Measurements from ENCODE around the gene FAM53A. TPM values are rescaled to one million over a fixed set of nuclear protein-coding genes. Genes with fewer than 3 reads are reported as not detected.

Gene FAM53A
- total and polyA plus RNA-seq, 4 donors, result 0.44 to 2.2 (median 0.97) TPM

GRCh38 chr4:1635464-1635863 is 48.6 kb downstream of the FAM53A start:
- no peaks in the 10 kb centered on the region for H3K4me1 ChIP-seq (ENCODE audit: control insufficient read depth in 4 of 4, insufficient read depth in 4 of 4, low read length in 3 of 4)
- 89% methylated on average over 7 of the region's 7 CpGs for WGBS
- no peaks in the 10 kb centered on the region for H3K27me3 ChIP-seq (ENCODE audit: control insufficient read depth in 4 of 4, insufficient read depth in 4 of 4, low read length in 3 of 4)
- H3K9me3 ChIP-seq (ENCODE audit: control insufficient read depth in 4 of 4, low read length in 3 of 4), result no peaks in the 10 kb centered on the region
- DNase-seq (ENCODE audit: low spot score), result no peak
- no peak overlapping the region for H3K27ac ChIP-seq (ENCODE audit: low read depth in 1 of 2, low read length in 2 of 2)
- H3K4me3 ChIP-seq (ENCODE audit: low read depth in 1 of 3, low read length in 3 of 3), result no peak overlapping the region
- H3K36me3 ChIP-seq (ENCODE audit: control insufficient read depth in 4 of 4, insufficient read depth in 3 of 4, low read depth in 1 of 4, low read length in 3 of 4), result no peaks in the 10 kb centered on the region
- TF ChIP-seq FOXA2 (IDR thresholded peaks at IDR 0.05), result no peak
- no peak for TF ChIP-seq NR2F2 (IDR thresholded peaks at IDR 0.05)
- TF ChIP-seq RAD21 (IDR thresholded peaks at IDR 0.05), result no peak
- TF ChIP-seq, protein P1, sequence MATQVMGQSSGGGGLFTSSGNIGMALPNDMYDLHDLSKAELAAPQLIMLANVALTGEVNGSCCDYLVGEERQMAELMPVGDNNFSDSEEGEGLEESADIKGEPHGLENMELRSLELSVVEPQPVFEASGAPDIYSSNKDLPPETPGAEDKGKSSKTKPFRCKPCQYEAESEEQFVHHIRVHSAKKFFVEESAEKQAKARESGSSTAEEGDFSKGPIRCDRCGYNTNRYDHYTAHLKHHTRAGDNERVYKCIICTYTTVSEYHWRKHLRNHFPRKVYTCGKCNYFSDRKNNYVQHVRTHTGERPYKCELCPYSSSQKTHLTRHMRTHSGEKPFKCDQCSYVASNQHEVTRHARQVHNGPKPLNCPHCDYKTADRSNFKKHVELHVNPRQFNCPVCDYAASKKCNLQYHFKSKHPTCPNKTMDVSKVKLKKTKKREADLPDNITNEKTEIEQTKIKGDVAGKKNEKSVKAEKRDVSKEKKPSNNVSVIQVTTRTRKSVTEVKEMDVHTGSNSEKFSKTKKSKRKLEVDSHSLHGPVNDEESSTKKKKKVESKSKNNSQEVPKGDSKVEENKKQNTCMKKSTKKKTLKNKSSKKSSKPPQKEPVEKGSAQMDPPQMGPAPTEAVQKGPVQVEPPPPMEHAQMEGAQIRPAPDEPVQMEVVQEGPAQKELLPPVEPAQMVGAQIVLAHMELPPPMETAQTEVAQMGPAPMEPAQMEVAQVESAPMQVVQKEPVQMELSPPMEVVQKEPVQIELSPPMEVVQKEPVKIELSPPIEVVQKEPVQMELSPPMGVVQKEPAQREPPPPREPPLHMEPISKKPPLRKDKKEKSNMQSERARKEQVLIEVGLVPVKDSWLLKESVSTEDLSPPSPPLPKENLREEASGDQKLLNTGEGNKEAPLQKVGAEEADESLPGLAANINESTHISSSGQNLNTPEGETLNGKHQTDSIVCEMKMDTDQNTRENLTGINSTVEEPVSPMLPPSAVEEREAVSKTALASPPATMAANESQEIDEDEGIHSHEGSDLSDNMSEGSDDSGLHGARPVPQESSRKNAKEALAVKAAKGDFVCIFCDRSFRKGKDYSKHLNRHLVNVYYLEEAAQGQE (IDR thresholded peaks at IDR 0.05), result no peak
- TF ChIP-seq HNF4A (conservative IDR thresholded peaks at IDR 0.05), result no peak
- TF ChIP-seq ATF3 (IDR thresholded peaks at IDR 0.05), result no peak
- no peak for TF ChIP-seq JUND (IDR thresholded peaks at IDR 0.05)
- TF ChIP-seq HNF4G (IDR thresholded peaks at IDR 0.05), result no peak
- no peak for TF ChIP-seq RXRA (IDR thresholded peaks at IDR 0.05)
- no peak for TF ChIP-seq SP1 (IDR thresholded peaks at IDR 0.05)
- H3K9ac ChIP-seq (ENCODE audit: low read depth in 1 of 2, low read length in 2 of 2), result no peak overlapping the region

GRCh38 chr4:1633993-1634392 is 50.1 kb downstream of the FAM53A start:
- H3K4me1 ChIP-seq (ENCODE audit: control insufficient read depth in 4 of 4, insufficient read depth in 4 of 4, low read length in 3 of 4), result no peaks in the 10 kb centered on the region
- H3K36me3 ChIP-seq (ENCODE audit: control insufficient read depth in 4 of 4, insufficient read depth in 3 of 4, low read depth in 1 of 4, low read length in 3 of 4), result no peaks in the 10 kb centered on the region
- DNase-seq (ENCODE audit: low spot score), result no peak
- TF ChIP-seq HNF4G (IDR thresholded peaks at IDR 0.05) (no peak), EGR1 (IDR thresholded peaks at IDR 0.05; ENCODE audit: low read depth in 2 of 2) (no peak), TAF1 (conservative IDR thresholded peaks at IDR 0.05) (no peak), GABPA (IDR thresholded peaks at IDR 0.05 in 1 of 2, conservative IDR thresholded peaks at IDR 0.05 in 1 of 2) (no peak), JUND (IDR thresholded peaks at IDR 0.05) (no peak), FOXA2 (IDR thresholded peaks at IDR 0.05) (no peak), NR2F2 (IDR thresholded peaks at IDR 0.05) (no peak), ATF3 (IDR thresholded peaks at IDR 0.05) (no peak), YY1 (IDR thresholded peaks at IDR 0.05) (no peak)
- TF ChIP-seq, protein P1 (IDR thresholded peaks at IDR 0.05), result no peak
- H3K9me3 ChIP-seq (ENCODE audit: control insufficient read depth in 4 of 4, low read length in 3 of 4), result no peaks in the 10 kb centered on the region
- no peaks in the 10 kb centered on the region for H3K27me3 ChIP-seq (ENCODE audit: control insufficient read depth in 4 of 4, insufficient read depth in 4 of 4, low read length in 3 of 4)
- WGBS, result 50% methylated on average over 7 of the region's 7 CpGs
- H3K9ac ChIP-seq (ENCODE audit: low read depth in 1 of 2, low read length in 2 of 2), result no peak overlapping the region
- no peak overlapping the region for H3K27ac ChIP-seq (ENCODE audit: low read depth in 1 of 2, low read length in 2 of 2)
- H3K4me3 ChIP-seq (ENCODE audit: low read depth in 1 of 3, low read length in 3 of 3), result no peak overlapping the region
